ENCODE results near the gene PPP1R7.

Gene PPP1R7

GRCh38 chr2:241156971-241157441 is 6.7 kb downstream of the PPP1R7 start:
- no peaks in the 10 kb centered on the region for H3K27me3 Mint-ChIP-seq
- H3K4me1 Mint-ChIP-seq = peaks cover 28 to 43% of the 10 kb centered on the region in 2 donors
- H3K4me3 Mint-ChIP-seq = peak overlapping the region; percentile 17 to 68
- H3K27ac Mint-ChIP-seq = peak overlapping the region; percentile 87
- no peak for DNase-seq
- no peaks in the 10 kb centered on the region for H3K9me3 Mint-ChIP-seq
- peak; percentile 82 for ATAC-seq (replicated peaks)
- peaks cover 38 to 41% of the 10 kb centered on the region in 2 donors for H3K36me3 Mint-ChIP-seq

DNA sequence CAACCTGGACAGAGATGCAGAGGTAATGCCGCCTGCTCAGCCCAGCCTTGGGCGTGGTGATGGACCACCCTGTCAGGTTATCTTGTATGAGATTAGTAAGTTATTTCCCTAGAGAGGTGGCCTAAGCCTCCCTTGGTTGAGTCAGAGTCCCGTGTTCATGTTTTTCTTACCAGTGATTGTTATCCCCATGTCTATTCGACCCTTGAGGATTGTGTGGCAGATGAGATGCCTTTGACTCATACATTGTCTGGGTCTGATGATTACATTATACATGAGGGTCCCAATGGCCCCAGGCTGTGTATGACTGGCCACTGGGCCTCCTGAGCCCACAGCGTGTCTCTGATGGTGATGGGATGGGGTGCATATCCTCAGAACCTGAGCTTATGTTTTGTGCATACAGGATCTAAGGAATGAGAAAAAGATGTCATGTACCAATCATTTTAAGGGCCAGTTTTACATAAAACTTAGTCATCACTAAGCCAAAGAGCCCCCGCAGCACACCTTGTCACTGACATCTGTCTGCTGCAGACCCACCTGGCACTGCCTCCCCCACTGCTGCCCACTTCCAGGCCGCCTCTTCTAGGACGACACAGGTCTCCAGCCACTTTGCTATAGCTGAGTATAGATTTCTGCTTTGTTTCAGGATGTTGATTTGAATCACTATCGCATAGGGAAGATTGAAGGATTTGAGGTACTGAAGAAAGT is 7.7 kb downstream of the PPP1R7 start:
- no peaks in the 10 kb centered on the region for H3K27me3 Mint-ChIP-seq
- ATAC-seq (replicated peaks) (peak; percentile 62 to 70), DNase-seq (no peak)
- peaks cover 43 to 45% of the 10 kb centered on the region in 2 donors for H3K36me3 Mint-ChIP-seq
- H3K4me3 Mint-ChIP-seq = peak overlapping the region; percentile 17 to 68
- H3K27ac Mint-ChIP-seq = peak overlapping the region; percentile 87
- H3K4me1 Mint-ChIP-seq = peaks cover 28 to 38% of the 10 kb centered on the region in 2 donors
- no peaks in the 10 kb centered on the region for H3K9me3 Mint-ChIP-seq

GRCh38 chr2:241158546-241158900 is 8.3 kb downstream of the PPP1R7 start:
- no peaks in the 10 kb centered on the region for H3K9me3 Mint-ChIP-seq
- peak overlapping the region; percentile 87 for H3K27ac Mint-ChIP-seq
- ATAC-seq (replicated peaks) (no peak), DNase-seq (no peak)
- no peak overlapping the region for H3K4me3 Mint-ChIP-seq
- peaks cover 25 to 33% of the 10 kb centered on the region in 2 donors for H3K4me1 Mint-ChIP-seq
- peaks cover 40 to 42% of the 10 kb centered on the region in 2 donors for H3K36me3 Mint-ChIP-seq
- no peaks in the 10 kb centered on the region for H3K27me3 Mint-ChIP-seq

- DNase-seq = no peak
- H3K4me1 Mint-ChIP-seq = peaks cover 25 to 31% of the 10 kb centered on the region in 2 donors
- H3K9me3 Mint-ChIP-seq = no peaks in the 10 kb centered on the region
- H3K36me3 Mint-ChIP-seq = peaks cover 38 to 40% of the 10 kb centered on the region in 2 donors
- ATAC-seq (replicated peaks) = no peak
- peak overlapping the region; percentile 44 for H3K27ac Mint-ChIP-seq
- no peak overlapping the region for H3K4me3 Mint-ChIP-seq
- no peaks in the 10 kb centered on the region for H3K27me3 Mint-ChIP-seq
Measured at GRCh38 chr2:241159116-241159515, 8.8 kb downstream of the PPP1R7 start.

DNA sequence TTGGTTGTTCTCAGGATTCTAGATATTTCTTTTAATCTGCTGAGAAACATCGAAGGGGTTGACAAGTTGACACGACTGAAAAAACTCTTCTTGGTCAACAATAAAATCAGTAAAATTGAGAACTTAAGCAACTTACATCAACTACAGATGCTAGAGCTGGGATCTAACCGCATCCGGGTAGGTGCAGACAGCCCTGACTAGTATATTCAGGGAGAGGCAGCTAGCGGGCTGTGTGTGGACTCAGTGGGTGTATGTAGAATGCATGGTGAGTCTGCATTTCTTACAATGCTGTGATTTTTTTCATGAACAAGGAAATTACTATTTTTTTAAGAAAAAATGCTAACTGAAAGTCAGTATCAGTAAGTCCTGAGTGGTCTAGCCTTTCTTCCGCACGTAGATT is 10.1 kb downstream of the PPP1R7 start:
- ATAC-seq (replicated peaks) = no peak
- Mint-ChIP-seq H3K27me3 (no peaks in the 10 kb centered on the region), H3K4me3 (no peak overlapping the region), H3K9me3 (no peaks in the 10 kb centered on the region), H3K36me3 (peaks cover 34 to 37% of the 10 kb centered on the region in 2 donors), H3K27ac (peak overlapping the region; percentile 20), H3K4me1 (peaks cover 25 to 31% of the 10 kb centered on the region in 2 donors)
- no peak for DNase-seq

DNA sequence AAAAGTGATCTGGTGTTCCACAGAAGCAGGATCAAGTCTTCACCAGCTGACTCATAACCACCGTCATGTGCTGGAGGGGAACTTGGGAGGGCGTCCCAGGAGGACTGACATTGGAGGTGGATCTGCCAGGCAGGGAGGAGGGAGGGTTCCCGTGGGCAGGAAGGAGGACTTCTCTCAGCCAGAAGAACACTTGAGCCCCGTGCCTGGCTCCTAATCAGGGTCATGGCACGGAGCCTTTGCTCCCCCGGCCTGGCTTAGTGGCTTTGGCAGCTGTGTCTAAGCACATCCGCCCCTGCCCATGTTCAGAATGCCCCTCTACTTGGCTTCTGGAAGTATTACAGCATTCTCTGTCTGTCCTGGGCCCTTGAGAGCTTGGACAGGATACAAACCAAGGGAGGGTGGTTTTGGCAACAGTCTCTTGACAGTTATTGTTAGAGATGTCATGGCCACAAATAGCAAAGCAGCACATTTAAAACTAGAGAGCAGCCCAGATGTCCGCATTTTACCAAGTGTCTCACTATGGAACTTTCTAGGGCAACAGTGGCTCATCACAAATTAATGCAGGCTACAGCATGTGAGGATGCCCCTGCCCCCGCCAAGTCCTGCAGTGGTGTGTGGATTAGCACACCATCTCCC is 11.5 kb downstream of the PPP1R7 start:
- ATAC-seq (replicated peaks) (no peak), DNase-seq (no peak)
- Mint-ChIP-seq H3K36me3 (peaks cover 42 to 45% of the 10 kb centered on the region in 2 donors), H3K27me3 (no peaks in the 10 kb centered on the region), H3K9me3 (no peaks in the 10 kb centered on the region), H3K4me1 (peaks cover 20 to 21% of the 10 kb centered on the region in 2 donors), H3K4me3 (no peak overlapping the region), H3K27ac (peak overlapping the region; percentile 74)

DNA sequence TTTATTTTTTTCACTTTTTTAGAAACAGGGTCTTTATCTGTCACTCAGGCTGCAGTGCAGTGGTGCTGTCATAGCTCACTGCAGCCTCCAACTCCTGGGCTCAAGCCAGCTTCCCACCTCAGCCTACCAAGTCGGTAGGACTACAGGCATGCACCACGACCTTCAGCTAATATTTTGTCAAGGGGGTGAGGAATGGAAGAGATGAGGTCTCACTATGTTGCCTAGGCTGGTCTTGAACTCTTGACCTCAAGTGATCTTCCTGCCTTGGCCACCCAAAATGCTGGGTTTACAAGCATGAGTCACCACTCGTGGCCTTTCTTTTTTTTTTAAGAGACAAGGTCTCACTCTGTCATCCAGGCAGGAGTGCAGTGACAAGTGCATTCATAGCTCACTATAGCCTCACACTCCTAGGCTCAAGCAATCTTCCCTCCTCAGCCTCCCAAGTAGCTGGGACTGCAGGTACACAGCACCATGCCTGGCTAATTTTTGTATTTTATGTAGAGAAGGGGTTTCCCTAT is 13.4 kb downstream of the PPP1R7 start:
- DNase-seq = no peak
- Mint-ChIP-seq H3K4me1 (peaks cover 5 to 8% of the 10 kb centered on the region in 2 donors), H3K27ac (no peak overlapping the region), H3K27me3 (no peaks in the 10 kb centered on the region), H3K36me3 (peaks cover 40 to 45% of the 10 kb centered on the region in 2 donors), H3K9me3 (no peaks in the 10 kb centered on the region), H3K4me3 (no peak overlapping the region)
- ATAC-seq (replicated peaks) = no peak

GRCh38 chr2:241168366-241168765 is 18.1 kb downstream of the PPP1R7 start:
- Mint-ChIP-seq H3K27ac (no peak overlapping the region), H3K36me3 (peaks cover 59 to 62% of the 10 kb centered on the region in 2 donors), H3K4me3 (no peak overlapping the region), H3K4me1 (no peaks in the 10 kb centered on the region), H3K27me3 (no peaks in the 10 kb centered on the region), H3K9me3 (peaks cover 16 to 17% of the 10 kb centered on the region in 2 donors)
- DNase-seq = no peak
- ATAC-seq (replicated peaks) = no peak

DNA sequence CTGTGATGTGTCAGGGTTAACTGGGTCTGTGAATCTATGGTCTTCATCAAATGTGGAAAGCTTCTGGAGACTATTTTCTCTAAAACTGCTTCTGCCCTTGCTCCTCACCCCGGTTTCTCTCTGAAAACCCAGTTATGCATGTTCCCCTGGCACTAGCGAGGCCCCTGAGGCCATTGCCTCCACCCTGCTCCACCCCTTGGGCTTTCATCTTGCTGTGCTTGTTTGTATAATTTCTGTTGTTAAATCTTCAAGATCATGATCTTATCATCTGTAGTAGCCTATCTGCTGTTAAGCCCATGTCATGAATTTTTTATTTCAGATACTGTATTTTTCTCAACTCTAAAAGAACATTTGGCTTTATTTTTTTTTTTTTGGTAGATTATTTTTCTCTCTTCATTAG is 23.3 kb downstream of the PPP1R7 start:
- no peaks in the 10 kb centered on the region for H3K4me1 Mint-ChIP-seq
- no peak for ATAC-seq (replicated peaks)

GRCh38 chr2:241177526-241178334 is 27.5 kb downstream of the PPP1R7 start:
- DNase-seq (no peak), ATAC-seq (replicated peaks) (no peak)
- Mint-ChIP-seq H3K27me3 (no peaks in the 10 kb centered on the region), H3K36me3 (peaks cover 58 to 66% of the 10 kb centered on the region in 2 donors), H3K4me1 (no peaks in the 10 kb centered on the region), H3K9me3 (no peaks in the 10 kb centered on the region), H3K27ac (no peak overlapping the region), H3K4me3 (no peak overlapping the region)

More for the DNA sequence above, 23.3 kb downstream of the PPP1R7 start:
- Mint-ChIP-seq H3K27ac (no peak overlapping the region), H3K27me3 (no peaks in the 10 kb centered on the region), H3K9me3 (peaks cover 16 to 17% of the 10 kb centered on the region in 2 donors), H3K4me3 (no peak overlapping the region), H3K36me3 (peaks cover 73 to 79% of the 10 kb centered on the region in 2 donors)
- no peak for DNase-seq

GRCh38 chr2:241178961-241179360 is 28.7 kb downstream of the PPP1R7 start:
- ATAC-seq (replicated peaks) (no peak), DNase-seq (no peak)
- Mint-ChIP-seq H3K4me3 (no peak overlapping the region), H3K9me3 (no peaks in the 10 kb centered on the region), H3K27ac (no peak overlapping the region), H3K4me1 (no peaks in the 10 kb centered on the region), H3K27me3 (no peaks in the 10 kb centered on the region), H3K36me3 (peaks cover 56 to 63% of the 10 kb centered on the region in 2 donors)

DNA sequence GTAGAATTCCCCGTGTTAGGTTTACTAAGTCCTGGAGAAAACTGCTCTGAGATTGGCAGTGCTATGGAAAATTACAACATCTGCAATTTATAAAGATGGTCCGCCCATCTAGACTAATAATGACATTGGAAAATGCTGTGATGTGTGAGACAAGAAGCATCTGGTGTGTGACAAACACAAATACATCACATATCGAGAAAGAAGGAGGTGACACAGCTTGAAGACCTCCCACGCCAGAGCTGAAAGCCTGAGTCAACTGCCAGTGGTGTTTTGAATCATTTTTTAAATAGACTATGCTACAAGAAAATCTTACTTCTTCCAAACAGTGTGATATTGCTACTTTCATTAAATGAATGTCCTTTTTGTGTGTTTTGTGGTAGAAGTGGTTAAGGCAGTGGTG is 29.6 kb downstream of the PPP1R7 start:
- ATAC-seq (replicated peaks) (no peak), DNase-seq (no peak)
- H3K27ac Mint-ChIP-seq = no peak overlapping the region
- no peaks in the 10 kb centered on the region for H3K9me3 Mint-ChIP-seq
- H3K27me3 Mint-ChIP-seq = no peaks in the 10 kb centered on the region
- H3K4me1 Mint-ChIP-seq = no peaks in the 10 kb centered on the region
- H3K4me3 Mint-ChIP-seq = no peak overlapping the region
- peaks cover 48 to 58% of the 10 kb centered on the region in 2 donors for H3K36me3 Mint-ChIP-seq

DNA sequence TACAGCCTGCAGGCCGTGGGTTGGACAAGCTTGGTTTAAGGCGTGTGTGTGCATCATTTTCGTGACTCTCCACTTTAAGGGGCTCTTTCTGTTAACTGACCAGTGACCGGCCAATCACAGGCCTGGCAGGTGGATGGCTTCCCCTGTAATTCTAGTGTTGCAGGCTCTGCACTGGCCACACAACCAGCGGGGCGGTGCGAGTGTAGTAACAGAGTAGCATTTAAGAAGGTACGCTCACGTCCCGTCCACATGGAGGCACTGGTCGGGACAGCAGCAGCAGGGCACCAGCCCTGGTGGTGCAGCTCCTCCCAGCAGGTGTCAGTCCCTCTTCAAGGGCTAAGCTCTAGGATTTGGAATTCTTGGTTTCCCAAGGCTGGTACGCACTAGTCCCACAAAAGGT is 30.2 kb downstream of the PPP1R7 start:
- no peaks in the 10 kb centered on the region for H3K27me3 Mint-ChIP-seq
- no peak overlapping the region for H3K27ac Mint-ChIP-seq
- no peaks in the 10 kb centered on the region for H3K4me1 Mint-ChIP-seq
- H3K4me3 Mint-ChIP-seq = no peak overlapping the region
- no peak for ATAC-seq (replicated peaks)
- H3K9me3 Mint-ChIP-seq = no peaks in the 10 kb centered on the region
- no peak for DNase-seq
- H3K36me3 Mint-ChIP-seq = peaks cover 42 to 55% of the 10 kb centered on the region in 2 donors

DNA sequence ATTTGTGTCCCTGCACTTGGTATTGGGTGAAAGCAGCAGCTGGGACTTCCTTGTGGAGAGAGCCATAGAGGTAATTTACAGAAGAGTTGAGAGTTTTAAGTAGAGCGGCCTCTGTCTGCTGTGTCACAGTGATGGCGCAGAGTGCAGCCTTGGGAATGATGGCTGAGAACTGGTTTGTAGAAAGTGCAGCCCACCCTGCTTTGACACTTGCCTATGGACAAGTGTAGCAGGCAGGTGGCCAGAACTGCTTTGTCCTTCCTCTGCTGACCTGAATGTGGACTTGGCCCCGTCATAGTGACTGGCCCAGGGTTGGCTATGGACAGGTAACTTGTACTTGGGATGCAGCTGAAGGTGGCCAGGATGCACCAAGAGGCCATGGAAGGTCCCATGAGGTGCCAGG is 31.9 kb downstream of the PPP1R7 start:
- peaks cover 0 to 2% of the 10 kb centered on the region in 2 donors for H3K4me1 Mint-ChIP-seq
- H3K27ac Mint-ChIP-seq = no peak overlapping the region
- no peaks in the 10 kb centered on the region for H3K9me3 Mint-ChIP-seq
- DNase-seq (no peak), ATAC-seq (replicated peaks) (no peak)
- H3K36me3 Mint-ChIP-seq = peaks cover 36 to 47% of the 10 kb centered on the region in 2 donors
- no peaks in the 10 kb centered on the region for H3K27me3 Mint-ChIP-seq
- H3K4me3 Mint-ChIP-seq = no peak overlapping the region
